Stimulated activated CD8-positive, alpha-beta memory T cell treated with anti-CD3 and anti-CD28 coated beads, Interleukin-4, amount 100 ng/mL, for 24 hours (primary cell): Measurements from ENCODE around the gene BMP10.

ENCODE experiments used
- DNase-seq: peaks from one replicate; pipeline ENCODE4 v3.0.0-alpha.2; 2020; ENCODE audit warnings: low read depth

BMP10 gene

GRCh38 chr2:68817306-68817705 is 53.9 kb downstream of the BMP10 start:
- DNase-seq: no peak
